HL-60 (cell line): ENCODE results near the gene SEC23A.

ENCODE experiments used
- CTCF ChIP-seq: IDR thresholded peaks from one replicate; pipeline ENCODE4 v1.5.1; 2011; ENCODE audit warnings: low read length, control low read depth, inconsistent platforms; ENCODE audit not compliant: insufficient read depth
- GABPA ChIP-seq: IDR thresholded peaks from 2 replicates; pipeline ENCODE4 v1.6.1; 2012; ENCODE audit warnings: low read depth
- POLR2AphosphoS5 ChIP-seq: IDR thresholded peaks from 2 replicates; pipeline ENCODE4 v1.6.1; 2012; ENCODE audit warnings: low read depth
- REST ChIP-seq: IDR thresholded peaks from 2 replicates; pipeline ENCODE4 v1.6.1; 2012; ENCODE audit warnings: low read depth; ENCODE audit not compliant: insufficient replicate concordance

- TF ChIP-seq CTCF (no peak), REST (no peak), POLR2AphosphoS5 (no peak), GABPA (no peak)
Observed at GRCh38 chr14:39023939-39024871, 78.8 kb downstream of the SEC23A start.
